ENCODE measurements around the gene TSPO2.

GRCh38 chr6:41085182-41085581 lies 42.9 kb downstream of the TSPO2 start:
- TF ChIP-seq POLR2A (IDR thresholded peaks at IDR 0.05) (no peak), POLR2AphosphoS5 (IDR thresholded peaks at IDR 0.05) (no peak)
- TF ChIP-seq, protein P1, sequence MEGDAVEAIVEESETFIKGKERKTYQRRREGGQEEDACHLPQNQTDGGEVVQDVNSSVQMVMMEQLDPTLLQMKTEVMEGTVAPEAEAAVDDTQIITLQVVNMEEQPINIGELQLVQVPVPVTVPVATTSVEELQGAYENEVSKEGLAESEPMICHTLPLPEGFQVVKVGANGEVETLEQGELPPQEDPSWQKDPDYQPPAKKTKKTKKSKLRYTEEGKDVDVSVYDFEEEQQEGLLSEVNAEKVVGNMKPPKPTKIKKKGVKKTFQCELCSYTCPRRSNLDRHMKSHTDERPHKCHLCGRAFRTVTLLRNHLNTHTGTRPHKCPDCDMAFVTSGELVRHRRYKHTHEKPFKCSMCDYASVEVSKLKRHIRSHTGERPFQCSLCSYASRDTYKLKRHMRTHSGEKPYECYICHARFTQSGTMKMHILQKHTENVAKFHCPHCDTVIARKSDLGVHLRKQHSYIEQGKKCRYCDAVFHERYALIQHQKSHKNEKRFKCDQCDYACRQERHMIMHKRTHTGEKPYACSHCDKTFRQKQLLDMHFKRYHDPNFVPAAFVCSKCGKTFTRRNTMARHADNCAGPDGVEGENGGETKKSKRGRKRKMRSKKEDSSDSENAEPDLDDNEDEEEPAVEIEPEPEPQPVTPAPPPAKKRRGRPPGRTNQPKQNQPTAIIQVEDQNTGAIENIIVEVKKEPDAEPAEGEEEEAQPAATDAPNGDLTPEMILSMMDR (IDR thresholded peaks at IDR 0.05): no peak

Data from upper lobe of left lung (tissue), 4 donors.